ENCODE measurements around the gene PEAK3.

- TF ChIP-seq CTCF (IDR thresholded peaks at IDR 0.05) (no peak), POLR2A (IDR thresholded peaks at IDR 0.05) (no peak)
Observed at GRCh38 chr19:2320049-2320448, 38.1 kb upstream of the PEAK3 start.
